Right cardiac atrium (tissue), 5 donors: Measurements from ENCODE around the gene GREM2. TPM values are rescaled to one million over a fixed set of nuclear protein-coding genes. Genes with fewer than 3 reads are reported as not detected.

Experiments
- ATAC-seq, 2 donors: fragments of 200-7000 bp; cut with Tn5 transposase; one replicate each; pipeline versions ENCODE4 v1.8.0 to v1.9.1; 2020; ENCODE audit warnings: moderate library complexity in 2 of 2, mild to moderate bottlenecking in 1 of 2
- DNase-seq, 3 donors: peaks; one replicate each; pipeline ENCODE4 v3.0.0-alpha.2; 2020
- H3K27ac ChIP-seq: one replicate; pipeline ENCODE4 v1.5.1; 2013; ENCODE audit warnings: mild to moderate bottlenecking, low read length, control low read depth, moderate library complexity
- H3K27me3 ChIP-seq: one replicate; pipeline ENCODE4 v1.6.1; 2013; ENCODE audit not compliant: control insufficient read depth, insufficient read depth
- H3K4me1 ChIP-seq: one replicate; pipeline ENCODE4 v1.6.1; 2013; ENCODE audit warnings: low read length; ENCODE audit not compliant: control insufficient read depth, insufficient read depth
- H3K4me3 ChIP-seq: one replicate; pipeline ENCODE4 v1.5.1; 2013; ENCODE audit warnings: low read length, control low read depth
- H3K9me3 ChIP-seq: one replicate; pipeline ENCODE4 v1.6.1; 2013; ENCODE audit warnings: low read length; ENCODE audit not compliant: control insufficient read depth
- WGBS: extraction: QIAGEN DNeasy Blood & Tissue Kit; methylation state at CpG from one replicate; pipeline ENCODE4 v1.1.7; 2013; 5-methylcytosine and 5-hydroxymethylcytosine counted together
- intact Hi-C, 4 donors: fragments of 100-400 bp; cut with DNase I; formaldehyde crosslinking; loops; one replicate each; pipeline versions ENCODE4 v1.11.0 to v1.14.0; 2022 to 2023
- polyA plus RNA-seq: library from polyadenylated mRNA; stranded (reverse); fragments of 200-250 nt; gene quantifications from one replicate; pipeline ENCODE4 v1.2.3, GENCODE V29; 2013
- total RNA-seq, 4 donors: library from RNA; stranded (reverse); fragmentation: NEBNext Ultra II Directional; extraction: Animal tissue kit (Norgen Biotek cat#: 25700); gene quantifications; one replicate each; pipeline ENCODE4 v1.2.1, GENCODE V29; 2021
- donor health status: healthy with polysubstance abuse.
- donor health status: DM: no; HTN: yes; CAD: no.
- donor health status: DM: no; HTN: no; CAD: no.
- donor health status: DM: no; HTN: yes; CAD: no; lungs with severe emphysema.
- donor health status: DM: yes; HTN: yes; CAD: no.

GREM2 gene
- total and polyA plus RNA-seq, 5 donors: 0.09 to 0.23 TPM; not detected in 3

DNA sequence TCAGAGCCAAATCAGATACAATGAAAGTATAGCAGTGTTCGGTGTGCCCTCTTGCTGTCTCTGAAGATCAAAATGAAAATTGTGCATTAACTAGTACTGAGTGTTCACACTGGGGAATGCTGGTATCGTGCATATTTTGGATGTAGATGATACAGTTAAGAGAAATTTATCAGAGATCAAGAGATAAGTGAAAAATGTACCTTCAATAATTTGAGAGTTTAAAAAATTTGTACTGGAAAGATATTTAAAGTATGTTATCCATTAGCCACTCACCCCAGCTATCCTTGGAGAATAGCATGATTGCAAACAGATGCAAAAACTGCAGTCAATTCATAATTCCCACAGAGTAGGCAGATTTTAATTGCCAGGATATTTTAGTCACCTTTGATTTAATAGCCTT lies 56.4 kb downstream of the GREM2 start:
- ATAC-seq: no peak
- H3K27ac ChIP-seq: no peak overlapping the region
- H3K4me3 ChIP-seq: no peak overlapping the region
- no peaks in the 10 kb centered on the region for H3K9me3 ChIP-seq
- intact Hi-C loops: no loop called here
- H3K4me1 ChIP-seq: no peaks in the 10 kb centered on the region
- WGBS: 74% methylated on average over 2 of the region's 2 CpGs
- DNase-seq: no peak
- H3K27me3 ChIP-seq: no peaks in the 10 kb centered on the region

DNA sequence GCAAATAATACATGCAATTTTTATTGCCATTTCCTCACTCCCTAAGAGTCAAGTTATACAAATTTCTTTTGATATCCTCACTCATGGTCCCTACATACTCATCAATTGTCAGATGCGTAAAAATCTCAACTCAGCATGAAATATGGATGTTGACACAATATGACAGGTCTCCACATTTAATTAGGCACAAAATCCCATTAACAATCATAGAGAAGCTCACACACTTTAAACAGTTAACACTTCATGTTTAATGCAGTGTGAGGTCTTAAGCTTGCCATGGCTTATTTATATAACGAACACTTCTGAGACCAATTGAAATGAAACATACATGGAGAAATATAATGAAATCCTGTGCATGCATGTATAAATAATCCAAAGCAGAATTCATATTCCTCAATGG lies 58.6 kb downstream of the GREM2 start:
- no peak for DNase-seq
- no peaks in the 10 kb centered on the region for H3K27me3 ChIP-seq
- H3K4me3 ChIP-seq: no peak overlapping the region
- WGBS: 78% methylated on average over 2 of the region's 2 CpGs
- no peaks in the 10 kb centered on the region for H3K9me3 ChIP-seq
- no peaks in the 10 kb centered on the region for H3K4me1 ChIP-seq
- intact Hi-C loops: no loop called here
- no peak for ATAC-seq
- no peak overlapping the region for H3K27ac ChIP-seq

DNA sequence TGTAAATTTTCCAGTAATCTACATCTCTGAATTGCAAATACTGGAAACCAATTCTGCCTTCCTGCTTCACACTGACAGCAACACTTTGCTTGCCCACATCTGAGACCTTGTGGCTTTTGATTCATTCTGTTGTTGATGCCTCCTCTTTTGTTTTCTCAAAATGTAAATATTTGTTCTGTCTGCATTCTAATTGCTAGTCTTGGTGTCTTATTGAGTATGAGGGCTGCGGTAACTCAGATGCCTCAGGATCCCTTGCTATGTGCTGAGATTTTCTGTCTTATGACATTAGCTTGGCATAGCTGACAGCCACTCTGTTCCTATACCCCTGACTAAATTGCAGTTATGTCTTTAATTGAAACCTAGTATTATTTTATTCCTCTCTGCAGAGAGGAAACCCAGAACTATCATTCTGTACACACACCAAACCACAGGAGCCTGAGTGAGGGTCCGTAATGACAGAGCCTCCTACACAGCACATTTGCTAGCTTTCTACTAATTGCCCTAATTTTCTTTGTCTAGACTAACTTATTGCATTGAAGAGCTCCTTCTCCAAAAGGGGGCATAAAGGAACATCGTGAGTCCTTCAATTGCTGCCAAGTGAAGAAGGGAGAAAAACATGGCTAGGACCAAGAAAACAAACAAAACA lies 72.1 kb downstream of the GREM2 start:
- DNase-seq (no peak), ATAC-seq (no peak)
- H3K9me3 ChIP-seq: no peaks in the 10 kb centered on the region
- H3K27me3 ChIP-seq: no peaks in the 10 kb centered on the region
- 44% methylated on average over 3 of the region's 3 CpGs for WGBS
- H3K27ac ChIP-seq: no peak overlapping the region
- no peaks in the 10 kb centered on the region for H3K4me1 ChIP-seq
- intact Hi-C loops: no loop called here
- no peak overlapping the region for H3K4me3 ChIP-seq

DNA sequence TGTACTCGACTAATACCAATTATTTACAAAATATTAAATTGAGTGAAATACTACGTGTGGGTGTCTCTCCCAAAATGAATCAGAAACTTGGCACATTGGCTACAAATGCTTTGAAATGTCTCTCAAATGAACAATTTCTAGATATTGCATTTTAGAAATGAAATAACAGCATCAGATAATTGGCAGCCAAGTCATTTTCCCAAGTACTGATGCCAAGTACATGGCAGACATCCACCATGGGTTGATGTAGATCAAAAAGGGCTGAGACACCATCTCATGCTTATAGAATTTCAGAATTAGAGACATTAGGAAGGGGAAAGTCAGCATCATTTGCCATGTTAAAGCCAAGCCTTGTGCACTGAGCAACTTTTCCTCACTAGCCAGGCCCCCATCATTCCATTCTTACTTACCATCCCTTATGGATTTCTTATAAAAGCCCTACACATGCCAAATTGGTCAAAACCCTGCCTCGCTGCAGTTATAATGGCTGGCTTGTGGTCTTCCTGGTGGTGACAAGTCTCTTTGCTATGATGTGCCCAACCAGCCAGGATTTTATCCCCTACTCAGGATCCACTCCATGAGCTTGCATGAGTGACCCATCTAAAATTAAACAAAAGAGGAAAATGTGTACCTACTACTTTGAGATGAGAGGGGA lies 73.1 kb downstream of the GREM2 start:
- no peak for ATAC-seq
- intact Hi-C loops: no loop called here

DNA sequence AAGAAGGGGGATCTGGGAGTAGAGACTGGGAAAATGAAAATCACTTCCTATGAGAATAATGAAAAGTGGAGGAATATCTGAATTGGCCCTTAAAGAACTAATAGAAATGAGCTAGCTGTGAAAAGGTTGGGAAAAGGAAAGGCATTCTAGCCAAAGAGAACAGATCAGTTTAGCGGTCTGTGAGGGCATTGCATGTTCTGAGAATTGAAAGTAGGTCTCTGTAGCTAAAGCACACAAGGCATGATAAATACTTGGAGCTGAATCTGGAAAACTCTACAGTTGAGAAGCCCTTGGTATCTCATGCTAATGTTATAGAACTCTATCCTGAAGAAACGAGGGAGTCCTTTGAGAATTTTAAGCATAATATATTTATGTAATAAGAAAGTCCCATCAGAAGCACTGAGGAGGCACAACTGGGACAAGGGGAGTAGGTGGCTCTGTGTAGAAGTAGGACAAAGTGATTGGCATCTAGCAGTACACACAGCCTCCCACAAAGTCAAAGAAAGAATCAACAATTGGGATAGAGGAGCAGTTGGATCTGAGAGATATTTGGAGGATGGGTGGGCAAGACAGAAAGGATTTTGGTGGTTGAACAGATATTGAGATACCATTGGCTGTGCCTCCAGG lies 78.7 kb downstream of the GREM2 start:
- H3K4me3 ChIP-seq: no peak overlapping the region
- H3K9me3 ChIP-seq: peaks cover 2% of the 10 kb centered on the region
- no peak for DNase-seq
- no peaks in the 10 kb centered on the region for H3K27me3 ChIP-seq
- no peaks in the 10 kb centered on the region for H3K4me1 ChIP-seq
- WGBS: 70% methylated on average over 2 of the region's 2 CpGs
- no peak overlapping the region for H3K27ac ChIP-seq
- intact Hi-C loops: no loop called here
- ATAC-seq: no peak

More for the DNA sequence above, 73.1 kb downstream of the GREM2 start:
- peaks cover 2% of the 10 kb centered on the region for H3K9me3 ChIP-seq
- no peak overlapping the region for H3K4me3 ChIP-seq
- 77% methylated on average over 3 of the region's 3 CpGs for WGBS
- no peak overlapping the region for H3K27ac ChIP-seq
- no peaks in the 10 kb centered on the region for H3K27me3 ChIP-seq
- no peaks in the 10 kb centered on the region for H3K4me1 ChIP-seq
- DNase-seq: no peak

DNA sequence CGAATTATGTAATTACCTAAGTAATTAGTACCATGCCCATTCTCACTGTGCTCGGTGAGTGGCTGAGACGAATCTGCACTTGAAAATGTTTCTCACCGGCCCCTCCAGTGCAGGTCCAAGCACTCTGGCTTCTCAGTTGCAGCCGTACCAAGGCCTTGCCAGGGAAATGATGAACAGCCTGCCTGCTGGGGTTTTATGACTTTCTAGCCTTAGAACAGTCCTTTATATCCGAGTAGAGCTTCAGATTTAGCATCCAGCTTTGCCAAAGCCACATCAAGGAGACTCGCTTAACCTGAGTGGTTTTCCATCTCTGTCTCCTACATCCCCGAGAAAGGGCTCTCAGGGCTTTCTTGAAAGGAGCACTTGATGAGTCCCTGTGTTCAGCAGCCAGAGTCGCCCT lies 83.4 kb downstream of the GREM2 start:
- no peak for DNase-seq
- no peak for ATAC-seq
- Histone ChIP-seq H3K4me1 (no peaks in the 10 kb centered on the region), H3K27ac (no peak overlapping the region), H3K4me3 (no peak overlapping the region), H3K27me3 (no peaks in the 10 kb centered on the region), H3K9me3 (no peaks in the 10 kb centered on the region)
- 80% methylated on average over 9 of the region's 9 CpGs for WGBS
- intact Hi-C loops: no loop called here

DNA sequence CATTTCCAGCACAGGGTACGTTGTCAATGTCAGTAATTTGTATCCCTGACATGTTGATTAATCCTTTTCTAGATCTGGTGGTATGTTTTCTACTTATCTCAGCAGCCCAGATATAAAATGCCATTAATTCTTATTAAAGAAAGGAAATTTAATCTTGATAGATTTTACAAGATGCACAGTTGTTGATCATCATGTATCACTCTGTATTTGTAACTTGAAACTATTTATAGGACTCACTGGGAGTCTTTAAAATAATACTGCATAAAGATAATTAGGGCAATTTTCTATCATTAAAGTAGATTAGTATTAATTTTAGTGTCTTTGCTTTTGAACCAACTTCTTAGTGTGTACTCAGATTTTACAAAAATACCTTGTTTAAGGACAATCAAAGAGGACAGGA lies 84.9 kb downstream of the GREM2 start:
- no peak for ATAC-seq
- H3K4me3 ChIP-seq: no peak overlapping the region
- 28% methylated on average over 1 of the region's 1 CpG for WGBS

DNA sequence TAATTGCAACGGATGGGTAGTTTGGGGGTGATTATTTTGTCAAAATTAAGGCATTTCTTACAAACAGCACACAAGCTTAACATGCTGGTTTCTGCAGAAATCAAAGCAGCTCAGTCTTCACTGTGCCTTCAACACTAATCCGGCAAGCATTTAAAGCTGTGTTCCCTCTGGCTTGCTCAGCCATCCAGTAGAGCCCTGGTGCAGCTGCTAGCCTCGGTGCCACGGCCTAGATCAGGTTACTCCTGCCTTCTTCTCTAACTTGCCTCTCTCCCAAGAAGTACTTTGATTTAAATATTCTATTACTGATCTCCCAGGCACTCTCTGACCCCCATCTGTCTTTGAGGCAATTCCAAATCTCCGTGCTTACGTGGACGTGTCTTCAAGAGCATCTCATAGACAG lies 85.6 kb downstream of the GREM2 start:
- Histone ChIP-seq H3K27me3 (no peaks in the 10 kb centered on the region), H3K4me3 (no peak overlapping the region), H3K27ac (no peak overlapping the region), H3K4me1 (no peaks in the 10 kb centered on the region), H3K9me3 (no peaks in the 10 kb centered on the region)
- WGBS: 63% methylated on average over 7 of the region's 7 CpGs
- ATAC-seq (no peak), DNase-seq (no peak)
- intact Hi-C loops: no loop called here

More for the DNA sequence above, 84.9 kb downstream of the GREM2 start:
- no peaks in the 10 kb centered on the region for H3K27me3 ChIP-seq
- DNase-seq: no peak
- intact Hi-C loops: no loop called here
- no peak overlapping the region for H3K27ac ChIP-seq
- no peaks in the 10 kb centered on the region for H3K9me3 ChIP-seq
- no peaks in the 10 kb centered on the region for H3K4me1 ChIP-seq

DNA sequence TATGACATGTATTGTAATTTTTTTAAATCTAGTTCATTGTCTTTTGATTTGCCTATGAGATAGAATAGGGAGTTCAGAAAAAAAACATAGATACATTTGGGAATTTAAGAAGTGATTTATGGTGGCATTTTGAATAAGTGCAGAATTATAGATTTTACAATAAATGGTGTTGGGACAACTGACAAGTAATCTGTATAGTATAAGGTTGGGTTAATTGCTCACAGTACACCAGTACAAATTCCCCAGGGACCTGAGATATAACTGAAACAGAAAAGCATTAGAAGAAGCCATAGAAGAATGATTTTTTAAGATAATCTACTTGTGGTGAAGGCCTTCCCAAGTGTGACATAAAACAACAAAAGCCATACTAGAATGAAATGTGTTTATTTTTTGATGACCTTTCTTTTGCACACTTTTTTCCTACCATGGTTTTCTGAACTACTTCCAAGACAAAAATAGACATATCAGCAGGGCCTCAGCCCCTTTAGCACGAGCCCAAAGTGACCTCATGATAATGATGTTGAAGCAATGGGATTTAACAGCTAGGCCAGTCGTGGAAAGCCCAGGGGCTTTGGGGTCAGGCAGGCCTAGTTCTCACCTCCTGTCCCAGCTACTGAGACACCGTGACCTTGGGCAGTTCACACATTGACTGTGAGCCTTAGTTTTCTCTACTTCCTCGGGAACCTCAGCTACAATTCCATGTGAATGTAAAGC lies 87.4 kb downstream of the GREM2 start:
- no peak overlapping the region for H3K27ac ChIP-seq
- no peak for ATAC-seq

DNA sequence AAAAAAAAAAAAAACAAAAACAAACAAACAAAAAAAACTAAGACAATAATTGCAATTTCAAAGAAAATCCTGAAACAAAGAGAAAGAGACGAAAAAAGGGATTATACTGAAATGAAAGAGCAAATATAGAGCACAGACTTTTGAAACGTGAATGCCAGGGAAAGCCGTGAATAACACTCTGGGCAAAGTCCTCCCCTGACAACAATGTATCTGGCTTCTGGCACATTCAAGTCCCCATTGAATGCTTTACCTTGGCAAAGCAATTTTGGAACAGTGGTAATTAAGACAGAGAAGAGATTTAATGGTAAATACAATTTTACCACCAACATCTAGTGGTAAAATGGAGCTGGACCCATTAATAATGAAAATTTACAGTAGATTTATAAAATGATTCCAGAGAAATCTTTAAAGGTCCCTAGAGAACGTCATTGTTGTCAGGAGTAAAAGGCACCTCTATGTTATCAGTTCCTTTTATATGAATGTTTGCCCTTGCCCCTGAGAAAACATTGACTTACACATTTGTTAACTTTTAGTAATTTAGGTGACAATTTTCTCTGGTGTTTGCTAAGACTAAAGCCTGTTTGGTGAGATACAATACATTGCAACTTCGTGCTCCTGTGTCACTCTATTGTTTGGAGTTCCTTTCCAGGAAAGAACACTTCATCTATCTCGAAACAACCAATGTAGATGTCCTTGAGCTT lies 89.7 kb downstream of the GREM2 start:
- Histone ChIP-seq H3K9me3 (no peaks in the 10 kb centered on the region), H3K27ac (no peak overlapping the region), H3K4me3 (no peak overlapping the region), H3K27me3 (no peaks in the 10 kb centered on the region), H3K4me1 (no peaks in the 10 kb centered on the region)
- ATAC-seq: no peak
- no peak for DNase-seq
- intact Hi-C loops: no loop called here
- 69% methylated on average over 6 of the region's 6 CpGs for WGBS

More for the DNA sequence above, 87.4 kb downstream of the GREM2 start:
- DNase-seq: no peak
- Histone ChIP-seq H3K4me1 (no peaks in the 10 kb centered on the region), H3K9me3 (no peaks in the 10 kb centered on the region), H3K4me3 (no peak overlapping the region), H3K27me3 (no peaks in the 10 kb centered on the region)
- intact Hi-C loops: no loop called here
- WGBS: 36% methylated on average over 4 of the region's 4 CpGs
